ENCODE data around the gene LRRC41.
"Not testable (repeated sequence)": the region's sequence is repeated elsewhere in the genome, so short reads cannot be mapped to it uniquely, and the experiment has no call there.

LRRC41 gene

GRCh38 chr1:46325285-46326076 is 22.1 kb upstream of the LRRC41 start:
- not testable (repeated sequence) for DNase-seq

GRCh38 chr1:46322191-46322590 is 18.8 kb upstream of the LRRC41 start:
- not testable (repeated sequence) for DNase-seq

DNA sequence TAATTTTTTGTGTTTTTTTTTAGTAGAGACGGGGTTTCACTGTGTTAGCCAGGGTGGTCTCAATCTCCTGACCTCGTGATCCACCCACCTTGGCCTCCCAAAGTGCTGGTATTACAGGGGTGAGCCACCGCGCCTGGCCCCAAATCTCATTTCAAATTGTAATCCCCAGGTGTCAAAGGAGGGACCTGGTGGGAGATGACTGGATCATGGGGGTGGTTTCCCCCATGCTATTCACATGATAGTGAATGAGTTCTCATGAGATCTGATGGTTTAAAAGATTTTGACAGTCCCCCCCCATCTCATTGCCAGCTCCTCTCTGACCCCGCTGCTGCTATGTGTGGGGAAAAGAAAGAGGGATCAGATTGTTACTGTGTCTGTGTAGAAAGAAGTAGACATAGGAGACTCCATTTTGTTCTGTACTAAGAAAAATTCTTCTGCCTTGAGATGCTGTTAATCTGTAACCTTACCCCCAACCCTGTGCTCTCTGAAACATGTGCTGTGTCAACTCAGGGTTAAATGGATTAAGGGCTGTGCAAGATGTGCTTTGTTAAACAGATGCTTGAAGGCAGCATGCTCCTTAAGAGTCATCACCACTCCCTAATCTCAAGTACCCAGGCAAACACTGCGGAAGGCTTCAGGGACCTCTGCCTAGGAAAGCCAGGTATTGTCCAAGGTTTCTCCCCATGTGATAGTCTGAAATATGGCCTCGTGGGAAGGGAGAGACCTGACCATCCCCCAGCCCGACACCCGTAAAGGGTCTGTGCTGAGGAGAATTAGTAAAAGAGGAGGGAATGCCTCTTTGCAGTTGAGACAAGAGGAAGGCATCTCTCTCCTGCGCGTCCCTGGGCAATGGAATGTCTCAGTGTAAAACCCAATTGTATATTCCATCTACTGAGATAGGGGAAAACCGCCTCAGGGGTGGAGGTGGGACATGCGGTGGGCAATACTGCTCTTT is 16.8 kb upstream of the LRRC41 start:
- DNase-seq, result not testable (repeated sequence)

GRCh38 chr1:46319301-46319700 is 15.9 kb upstream of the LRRC41 start:
- not testable (repeated sequence) for DNase-seq

GRCh38 chr1:46317323-46317722 is 13.9 kb upstream of the LRRC41 start:
- DNase-seq, result no peak

- DNase-seq, result no peak
Measured at GRCh38 chr1:46315669-46316403, 12.4 kb upstream of the LRRC41 start.

DNA sequence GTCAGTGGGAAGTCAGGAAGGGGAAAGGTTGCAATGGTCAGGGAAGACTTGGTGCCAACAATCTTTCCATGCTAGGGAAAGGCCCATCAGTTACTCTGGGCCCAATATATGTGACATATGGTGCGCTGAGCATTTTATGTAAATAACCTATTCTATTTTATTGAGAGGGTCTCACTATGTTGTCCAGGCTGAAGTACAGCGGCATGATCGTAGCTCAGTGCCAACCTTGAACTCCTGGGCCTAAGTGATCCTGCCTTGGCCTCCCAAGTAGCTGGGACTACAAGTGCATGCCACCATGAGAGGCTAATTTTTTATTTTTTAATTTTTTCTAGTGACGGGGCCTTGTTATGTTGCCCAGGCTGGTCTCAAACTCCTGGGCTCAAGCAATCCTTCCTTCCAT is 6.9 kb upstream of the LRRC41 start:
- DNase-seq, result no peak

DNA sequence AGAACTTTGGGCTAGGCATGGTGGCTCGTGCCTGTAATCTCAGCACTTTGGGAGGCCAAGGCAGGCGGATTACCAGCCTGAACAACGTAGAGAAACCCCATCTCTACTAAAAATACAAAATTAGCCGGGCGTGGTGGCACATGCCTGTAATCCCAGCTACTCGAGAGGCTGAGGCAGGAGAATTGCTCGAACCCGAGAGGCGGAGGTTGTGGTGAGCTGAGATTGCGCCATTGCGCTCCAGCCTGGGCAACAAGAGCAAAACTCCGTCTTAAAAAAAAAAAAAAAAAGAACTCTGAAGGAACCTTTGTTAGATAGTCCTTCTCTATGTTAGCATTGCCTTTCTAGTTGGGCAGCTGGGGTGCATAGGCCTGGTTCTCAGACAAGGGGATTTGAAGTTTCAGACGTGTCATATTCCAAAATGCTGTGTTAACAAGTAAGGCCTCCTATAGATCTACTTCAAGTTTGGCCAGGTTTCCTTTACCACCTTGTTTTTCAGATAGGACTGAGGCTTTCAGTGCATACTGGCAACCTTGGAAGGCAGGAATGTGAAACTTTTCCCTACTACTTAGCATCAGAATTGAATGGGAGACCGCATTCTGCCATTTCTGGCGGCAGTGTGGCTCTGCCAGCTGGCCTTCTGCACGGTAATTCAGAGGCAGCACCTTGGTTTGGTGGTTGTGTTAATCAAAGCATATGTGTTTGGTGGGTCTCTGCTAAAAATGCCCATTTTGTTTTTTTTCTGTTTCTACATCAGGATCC is 6.2 kb upstream of the LRRC41 start:
- DNase-seq, result no peak

GRCh38 chr1:46306159-46306530 is 2.7 kb upstream of the LRRC41 start:
- no peak for DNase-seq

DNA sequence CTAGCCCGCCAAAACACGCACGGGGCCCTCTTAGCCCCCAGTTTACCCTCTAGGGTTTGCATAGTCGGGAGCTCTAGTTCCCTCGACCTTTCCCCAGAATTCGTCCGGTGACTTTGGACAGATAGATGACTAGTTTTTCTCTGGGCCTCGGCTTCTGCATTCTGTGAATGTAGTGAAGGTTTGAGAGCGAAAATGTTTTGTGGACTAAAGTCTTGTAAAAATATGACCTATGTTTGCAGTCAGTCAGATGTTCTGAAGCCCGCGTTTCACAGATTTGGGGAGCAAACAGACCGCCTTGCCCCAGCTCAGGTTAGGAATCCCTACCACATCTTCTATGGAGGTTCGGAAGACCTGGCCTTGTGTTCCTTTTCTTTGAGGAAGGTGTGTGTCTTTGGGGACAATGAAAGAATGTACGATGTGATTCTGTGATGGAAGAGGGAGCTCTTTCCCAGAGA is 483 bp upstream of the LRRC41 start:
- DNase-seq, result no peak

DNA sequence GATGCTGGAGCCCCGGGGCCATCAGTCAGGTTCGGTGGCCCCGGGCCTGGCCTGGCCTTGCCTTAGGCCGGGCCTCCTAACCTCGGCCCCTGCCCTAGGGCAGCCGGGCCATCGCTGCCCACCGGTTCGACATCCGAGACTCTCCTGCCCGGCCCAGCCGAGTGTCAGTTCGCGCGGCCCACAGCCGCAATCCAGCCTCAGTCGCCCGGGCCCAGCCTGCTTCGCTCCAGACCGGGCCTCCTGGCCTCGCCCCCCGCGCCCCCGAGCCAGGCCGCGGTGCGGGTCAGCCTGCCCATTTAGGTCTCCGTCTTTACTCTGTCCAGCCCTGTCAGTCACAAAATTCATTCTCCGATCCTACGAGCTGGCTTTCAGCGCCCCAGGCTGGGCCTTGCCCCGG is 777 bp downstream of the LRRC41 start:
- DNase-seq, result no peak

GRCh38 chr1:46301808-46302640 is 1.4 kb downstream of the LRRC41 start:
- peak; percentile 70 for DNase-seq

DNA sequence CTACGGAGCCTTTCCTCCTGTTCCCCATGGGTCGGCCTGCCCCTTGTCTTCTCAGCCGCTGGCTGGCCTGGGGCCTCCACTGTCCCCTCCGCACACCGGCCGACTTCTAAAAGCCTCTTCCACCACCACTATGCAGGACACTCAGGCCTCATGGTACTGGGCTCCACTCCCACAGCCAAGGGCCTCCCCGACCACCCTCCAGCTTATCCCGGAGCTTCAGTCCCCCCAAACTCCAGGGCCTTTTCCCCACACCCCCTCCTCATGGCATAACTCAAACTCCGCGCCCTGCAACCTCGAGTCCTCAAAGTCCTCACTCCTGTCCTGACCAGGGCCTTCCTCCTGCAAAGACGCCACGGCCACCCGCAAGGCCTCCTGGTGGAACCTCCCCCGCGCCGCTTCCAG is 2.0 kb downstream of the LRRC41 start:
- peak; percentile 54 for DNase-seq

- peak; percentile 36 for DNase-seq
Measured at GRCh38 chr1:46300673-46301405, 2.6 kb downstream of the LRRC41 start.

DNA sequence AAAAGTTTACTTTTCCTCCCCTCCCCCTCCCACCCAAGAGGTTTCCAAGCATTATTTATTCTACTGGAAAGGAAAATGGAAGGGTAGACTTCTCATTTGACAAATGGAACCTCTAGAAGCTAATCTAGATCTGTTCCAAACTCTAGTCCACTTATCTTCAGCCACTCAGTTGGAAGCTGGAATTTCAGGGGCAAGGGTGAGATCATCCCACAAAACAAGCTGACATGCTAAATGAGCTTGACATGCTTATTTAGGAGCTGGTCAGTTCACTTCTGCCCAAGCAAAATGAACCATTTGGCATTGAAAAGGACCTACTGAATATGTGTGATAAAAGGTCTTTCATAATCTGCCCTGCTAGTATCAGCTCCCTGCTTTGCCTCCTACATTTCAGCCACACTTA is 5.0 kb downstream of the LRRC41 start:
- DNase-seq, result no peak

DNA sequence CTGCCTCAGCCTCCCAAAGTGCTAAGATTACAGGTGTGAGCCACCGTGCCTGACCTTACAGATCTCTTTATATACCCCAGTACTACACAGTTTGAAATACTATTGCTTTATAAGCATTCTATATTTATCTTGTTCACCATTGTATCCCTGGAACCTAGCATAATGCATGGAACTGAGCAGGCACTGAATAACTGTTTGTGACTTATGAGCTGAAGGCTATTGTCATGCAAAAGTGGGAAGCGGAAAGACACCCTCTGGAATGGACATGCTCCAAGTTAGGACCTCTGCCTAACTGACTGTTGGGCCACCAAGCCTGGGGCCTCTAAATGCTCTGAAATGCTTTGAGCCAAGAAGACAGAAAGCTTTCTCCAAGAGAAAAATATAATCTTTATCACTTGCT is 8.1 kb downstream of the LRRC41 start:
- no peak for DNase-seq

GRCh38 chr1:46289976-46290375 is 13.4 kb downstream of the LRRC41 start:
- DNase-seq, result no peak

DNA sequence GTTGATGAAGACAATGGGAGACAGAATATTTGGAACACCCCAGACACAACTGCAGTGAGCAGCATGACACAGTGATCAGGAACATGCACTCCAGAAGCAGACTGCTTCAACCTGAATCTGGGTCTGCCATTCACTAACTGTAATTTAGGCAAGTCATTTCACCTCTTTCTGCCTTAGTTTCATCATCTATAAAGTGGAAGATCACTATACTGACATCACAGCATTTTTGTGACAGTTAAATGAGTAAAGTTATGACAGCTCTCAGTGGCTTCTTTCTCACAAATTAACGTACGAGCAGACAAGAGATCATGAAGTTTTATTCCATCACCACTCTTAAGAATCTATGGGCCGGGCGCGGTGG is 14.3 kb downstream of the LRRC41 start:
- no peak for DNase-seq

- no peak for DNase-seq
Measured at GRCh38 chr1:46288485-46289133, 14.8 kb downstream of the LRRC41 start.

Data from left hindlimb (tissue), 1 donor.